ELR (cell line): Measurements from ENCODE around the gene CASZ1.

Experiments used
- DNase-seq: peaks from one replicate; pipeline ENCODE4 v3.0.0-alpha.2; 2015; ENCODE audit warnings: low read depth

CASZ1 gene

DNA sequence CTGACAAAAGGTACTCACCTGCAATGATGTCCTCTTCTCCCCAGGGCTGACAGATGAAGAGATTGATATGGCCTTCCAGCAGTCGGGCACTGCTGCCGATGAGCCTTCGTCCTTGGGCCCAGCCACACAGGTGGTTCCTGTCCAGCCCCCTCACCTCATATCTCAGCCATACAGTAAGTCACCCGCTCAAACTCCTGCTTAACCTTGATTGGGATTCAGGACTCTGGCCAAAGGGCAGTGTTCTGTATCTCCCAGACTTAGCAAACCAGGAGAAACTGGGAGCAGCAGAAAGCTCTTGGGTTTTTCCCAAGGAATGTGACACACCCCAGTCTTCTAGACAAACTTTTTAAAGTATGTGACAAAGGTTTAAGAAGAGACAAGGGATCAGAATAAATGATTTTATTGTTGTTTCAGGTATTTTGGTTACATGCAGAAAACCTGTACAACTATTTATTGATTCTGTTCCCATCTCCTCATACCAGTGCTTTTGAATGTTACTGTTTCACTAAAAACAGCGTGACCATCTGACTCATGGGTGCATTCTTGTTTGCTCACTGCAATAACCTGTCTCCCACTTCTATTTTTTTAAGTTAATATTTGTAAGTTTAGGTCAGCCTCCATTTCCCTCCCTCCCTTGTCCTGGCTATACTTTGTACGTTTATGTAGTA lies 197.1 kb downstream of the CASZ1 start:
- DNase-seq: peak; percentile 87

- no peak for DNase-seq
Measured at GRCh38 chr1:10598389-10598702, 198.1 kb downstream of the CASZ1 start.

- DNase-seq: no peak
Measured at GRCh38 chr1:10597492-10598388, 198.7 kb downstream of the CASZ1 start.

DNA sequence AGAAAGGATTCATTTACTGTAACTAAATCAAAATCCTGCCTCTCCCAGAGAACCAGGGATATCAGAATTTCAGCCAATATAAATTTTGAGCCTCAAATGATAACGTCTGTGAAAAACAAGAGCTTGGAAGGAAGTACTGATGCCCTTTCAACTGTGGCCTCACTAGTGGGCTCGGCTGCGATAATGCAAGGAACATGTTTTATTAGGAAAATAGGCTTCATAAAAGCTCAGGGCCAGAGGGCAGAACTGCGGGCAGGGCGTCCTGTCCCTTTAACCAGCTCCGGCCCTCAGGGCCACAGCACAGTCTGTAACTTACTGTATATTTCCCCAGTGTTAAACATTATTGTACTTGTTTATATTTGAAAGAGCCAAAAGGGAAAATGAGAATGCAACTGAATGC lies 199.7 kb downstream of the CASZ1 start:
- no peak for DNase-seq

GRCh38 chr1:10594595-10595223 lies 201.7 kb downstream of the CASZ1 start:
- DNase-seq: no peak

DNA sequence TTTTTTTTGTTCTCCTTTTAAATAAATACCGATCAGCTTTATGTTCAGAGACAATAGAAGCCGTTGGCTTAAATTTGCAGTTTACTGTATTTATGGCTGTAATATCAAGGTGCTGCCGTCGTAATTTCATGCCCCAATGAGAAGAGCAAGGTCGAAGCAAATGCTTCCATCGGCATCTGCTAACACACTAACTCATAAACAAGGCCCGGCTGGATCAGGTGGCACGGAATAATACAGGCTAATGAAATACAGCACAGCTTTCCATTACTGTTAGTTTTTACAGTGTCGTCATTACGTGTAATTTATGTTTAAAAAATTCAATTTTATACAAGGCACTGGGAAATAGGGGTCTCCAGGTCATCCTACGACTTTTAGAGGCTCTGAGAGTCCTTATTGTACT lies 202.7 kb downstream of the CASZ1 start:
- DNase-seq: no peak

GRCh38 chr1:10592373-10592772 lies 204.1 kb downstream of the CASZ1 start:
- no peak for DNase-seq

DNA sequence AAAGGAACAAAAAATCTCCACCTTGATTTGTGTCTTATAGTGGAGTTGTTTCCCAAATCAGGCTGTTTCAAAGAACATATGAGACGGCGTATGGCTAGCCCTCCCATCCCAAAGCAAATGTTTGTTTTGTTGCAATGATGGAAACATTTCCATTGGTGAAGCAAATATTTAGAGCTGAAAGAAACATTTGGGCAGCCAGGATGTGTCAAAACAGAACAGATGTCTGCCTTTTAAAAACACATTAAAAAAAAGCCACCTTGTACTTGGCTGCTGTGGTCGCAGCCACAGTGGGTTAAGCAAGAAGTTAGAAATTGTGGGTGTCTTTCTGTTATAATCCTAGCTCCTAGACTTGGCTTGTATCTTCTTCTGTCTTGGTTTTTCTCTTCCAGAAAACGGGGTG lies 205.4 kb downstream of the CASZ1 start:
- no peak for DNase-seq

GRCh38 chr1:10589074-10589473 lies 207.4 kb downstream of the CASZ1 start:
- no peak for DNase-seq

GRCh38 chr1:10588640-10589039 lies 207.8 kb downstream of the CASZ1 start:
- no peak for DNase-seq
